Sigmoid colon (tissue), 7 donors: ENCODE measurements around the gene SORT1. TPM values are rescaled to one million over a fixed set of nuclear protein-coding genes. Genes with fewer than 3 reads are reported as not detected.
A peak's percentile ranks its signal among the peaks of the same experiment; 100 is the strongest.

Experiments
- DNase-seq: peaks from one replicate; pipeline ENCODE4 v3.0.0-alpha.2; 2019
- H3K27ac ChIP-seq, 4 donors: fragments of 200-600 bp; sonication (generic); one replicate each; pipeline ENCODE4 v1.5.1; 2016 to 2019; ENCODE audit warnings: mild to moderate bottlenecking in 1 of 4
- H3K27me3 ChIP-seq, 3 donors: fragments of 200-600 bp; sonication (generic); one replicate each; pipeline ENCODE4 v1.5.1; 2019; ENCODE audit warnings: mild to moderate bottlenecking in 1 of 3
- H3K36me3 ChIP-seq, 4 donors: fragments of 200-600 bp; sonication (generic); one replicate each; pipeline ENCODE4 v1.5.1; 2016 to 2019
- H3K4me1 ChIP-seq, 4 donors: fragments of 200-600 bp; sonication (generic); one replicate each; pipeline ENCODE4 v1.5.1; 2017 to 2019
- H3K4me3 ChIP-seq, 4 donors: fragments of 200-600 bp; sonication (generic); one replicate each; pipeline ENCODE4 v1.5.1; 2017 to 2019; ENCODE audit warnings: mild to moderate bottlenecking in 2 of 4, moderate library complexity in 1 of 4
- H3K9me3 ChIP-seq, 4 donors: fragments of 200-600 bp in 3 of 4; sonication (generic) in 3 of 4; one replicate each; pipeline versions ENCODE4 v1.5.1 to v1.6.1; 2013 to 2019
- CTCF ChIP-seq, 4 experiments: fragments of 450-650 bp in 3 of 4; fragments of 200-600 bp in 1 of 4; IDR thresholded peaks; one replicate each; pipeline ENCODE4 v1.5.1; 2016 to 2019; ENCODE audit warnings: antibody characterized with exemption in 4 of 4, mild to moderate bottlenecking in 3 of 4, moderate library complexity in 2 of 4
- EP300 ChIP-seq, 4 donors: sonication (generic); formaldehyde crosslinking; IDR thresholded peaks; one replicate each; pipeline ENCODE4 v1.6.1; 2017; ENCODE audit warnings: antibody characterized with exemption in 4 of 4
- POLR2A ChIP-seq, 2 donors: fragments of 450-650 bp; IDR thresholded peaks; one replicate each; pipeline ENCODE4 v1.6.1; 2016; ENCODE audit warnings: antibody characterized with exemption in 2 of 2, mild to moderate bottlenecking in 2 of 2, moderate library complexity in 2 of 2
- POLR2AphosphoS5 ChIP-seq, 4 donors: sonication (generic); formaldehyde crosslinking; IDR thresholded peaks; one replicate each; pipeline ENCODE4 v1.6.1; 2017; ENCODE audit warnings: antibody characterized with exemption in 4 of 4
- WGBS, 2 donors: extraction: QIAGEN DNeasy Blood & Tissue Kit; methylation state at CpG; one replicate each; pipeline ENCODE4 v1.1.7; 2013; 5-methylcytosine and 5-hydroxymethylcytosine counted together
- intact Hi-C: fragments of 100-400 bp; cut with DNase I; formaldehyde crosslinking; loops from one replicate; pipeline ENCODE4 v1.15.1; 2023
- polyA plus RNA-seq, 3 donors: library from polyadenylated mRNA; stranded (reverse); fragments of 200-250 nt; gene quantifications; one replicate each; pipeline ENCODE4 v1.2.3, GENCODE V29; 2013
- total RNA-seq, 4 donors: library from RNA; depleted of rRNA; stranded (reverse); fragments of >200 nt; gene quantifications; one replicate each; pipeline ENCODE4 v1.1.0, GENCODE V29; 2016
- donor health status: healthy with polysubstance abuse.
- donor health status: Bipolar disorder and iron deficiency.
- donor health status: healthy.

The SORT1 gene
- total and polyA plus RNA-seq, 7 donors: 7.2 to 55.1 (median 37.0) TPM

GRCh38 chr1:109361069-109361468 lies 36.6 kb downstream of the SORT1 start:
- H3K9me3 ChIP-seq: no peaks in the 10 kb centered on the region
- peaks cover 0 to 49% (median 29%) of the 10 kb centered on the region in 4 donors for H3K4me1 ChIP-seq
- H3K27me3 ChIP-seq: no peaks in the 10 kb centered on the region
- WGBS, 2 donors: 79 to 84% methylated on average over 2 of the region's 2 CpGs
- no peak for TF ChIP-seq POLR2AphosphoS5 (IDR thresholded peaks at IDR 0.05)
- no peak for TF ChIP-seq CTCF (IDR thresholded peaks at IDR 0.05)
- H3K27ac ChIP-seq: peak overlapping the region in 3 of 4 donors; percentile 9 to 53 (median 45)
- intact Hi-C loops: loop anchor here (2.0 kb wide), 1 partner anchor 40 kb away; no protein-coding TSS in a partner anchor
- H3K4me3 ChIP-seq: no peak overlapping the region
- no peak for DNase-seq
- H3K36me3 ChIP-seq: peaks cover 0 to 7% (median 0%) of the 10 kb centered on the region in 4 donors

GRCh38 chr1:109357616-109358015 lies 40.1 kb downstream of the SORT1 start:
- peak overlapping the region in 2 of 4 donors; percentile 40 to 53 for H3K27ac ChIP-seq
- peaks cover 0 to 40% (median 27%) of the 10 kb centered on the region in 4 donors for H3K4me1 ChIP-seq
- intact Hi-C loops: no loop called here
- no peaks in the 10 kb centered on the region for H3K9me3 ChIP-seq
- peaks cover 0 to 21% (median 3%) of the 10 kb centered on the region in 4 donors for H3K36me3 ChIP-seq
- DNase-seq: no peak
- WGBS, 2 donors: 35 to 69% methylated on average over 1 of the region's 1 CpG
- H3K27me3 ChIP-seq: no peaks in the 10 kb centered on the region
- H3K4me3 ChIP-seq: no peak overlapping the region
- TF ChIP-seq POLR2AphosphoS5 (IDR thresholded peaks at IDR 0.05): no peak
- no peak for TF ChIP-seq EP300 (IDR thresholded peaks at IDR 0.05)
- no peak for TF ChIP-seq POLR2A (IDR thresholded peaks at IDR 0.05)
- TF ChIP-seq CTCF (IDR thresholded peaks at IDR 0.05): no peak

GRCh38 chr1:109356915-109357314 lies 40.8 kb downstream of the SORT1 start:
- TF ChIP-seq POLR2AphosphoS5 (IDR thresholded peaks at IDR 0.05): no peak
- no peak for TF ChIP-seq EP300 (IDR thresholded peaks at IDR 0.05)
- TF ChIP-seq POLR2A (IDR thresholded peaks at IDR 0.05): no peak
- no peak for TF ChIP-seq CTCF (IDR thresholded peaks at IDR 0.05)
- WGBS, 2 donors: 83 to 88% methylated on average over 1 of the region's 1 CpG
- Histone ChIP-seq H3K27ac (no peak overlapping the region), H3K4me3 (no peak overlapping the region), H3K27me3 (no peaks in the 10 kb centered on the region), H3K36me3 (peaks cover 0 to 28% (median 4%) of the 10 kb centered on the region in 4 donors), H3K9me3 (no peaks in the 10 kb centered on the region), H3K4me1 (peaks cover 0 to 34% (median 23%) of the 10 kb centered on the region in 4 donors)
- DNase-seq: no peak
- intact Hi-C loops: no loop called here

- intact Hi-C loops: no loop called here
- DNase-seq: no peak
- no peak overlapping the region for H3K27ac ChIP-seq
Observed at GRCh38 chr1:109356505-109356904, 41.2 kb downstream of the SORT1 start.

More at GRCh38 chr1:109356505-109356904, 41.2 kb downstream of the SORT1 start:
- Histone ChIP-seq H3K27me3 (no peaks in the 10 kb centered on the region), H3K4me1 (peaks cover 0 to 30% (median 19%) of the 10 kb centered on the region in 4 donors), H3K4me3 (no peak overlapping the region), H3K9me3 (no peaks in the 10 kb centered on the region), H3K36me3 (peaks cover 0 to 32% (median 7%) of the 10 kb centered on the region in 4 donors)
- TF ChIP-seq POLR2AphosphoS5 (IDR thresholded peaks at IDR 0.05) (no peak), CTCF (IDR thresholded peaks at IDR 0.05) (no peak), EP300 (IDR thresholded peaks at IDR 0.05) (no peak), POLR2A (IDR thresholded peaks at IDR 0.05) (no peak)
- WGBS, 2 donors: 80 to 89% methylated on average over 1 of the region's 1 CpG
